GM18870 (cell line): ENCODE data around the gene KRI1.

Experiments
- ATAC-seq: cut with Tn5 transposase; IDR thresholded peaks from one replicate; pipeline ENCODE4 v1.9.1; 2021; ENCODE audit warnings: moderate library complexity; ENCODE audit not compliant: unreplicated experiment

Gene KRI1

GRCh38 chr19:10520652-10521318, 45.0 kb downstream of the KRI1 start:
- no peak for ATAC-seq

GRCh38 chr19:10519421-10519820, 46.4 kb downstream of the KRI1 start:
- ATAC-seq = no peak

GRCh38 chr19:10518444-10519361, 47.1 kb downstream of the KRI1 start:
- no peak for ATAC-seq

GRCh38 chr19:10517760-10518443, 47.9 kb downstream of the KRI1 start:
- no peak for ATAC-seq

- no peak for ATAC-seq
These were observed 48.5 kb downstream of the KRI1 start, which contains the start of gene S1PR5 for GRCh38 chr19:10517361-10517759. Gene S1PR5, minus strand, starts transcription at chr19:10517447. Its CDS starts 2,436 bp downstream, at chr19:10515011.

GRCh38 chr19:10516671-10517286, 49.0 kb downstream of the KRI1 start:
- ATAC-seq = no peak

GRCh38 chr19:10516064-10516385, 49.8 kb downstream of the KRI1 start:
- ATAC-seq = no peak

- no peak for ATAC-seq
These were observed 51.3 kb downstream of the KRI1 start for GRCh38 chr19:10514211-10515145.

- ATAC-seq = no peak
These were observed 52.6 kb downstream of the KRI1 start for GRCh38 chr19:10513223-10513622.

- ATAC-seq = no peak
These were observed 55.5 kb downstream of the KRI1 start for GRCh38 chr19:10510301-10510802.

- no peak for ATAC-seq
These were observed 57.1 kb downstream of the KRI1 start for GRCh38 chr19:10508707-10509106.

- no peak for ATAC-seq
These were observed 57.8 kb downstream of the KRI1 start for GRCh38 chr19:10508036-10508435.

- ATAC-seq = no peak
These were observed 60.1 kb downstream of the KRI1 start for GRCh38 chr19:10505583-10506229.
